IPS-18a (cell line): ENCODE measurements around the gene ATG5.

ENCODE experiments used
- H3K27ac ChIP-seq: one replicate; pipeline ENCODE4 v1.5.1; 2013; ENCODE audit warnings: low read length
- H3K27me3 ChIP-seq: one replicate; pipeline ENCODE4 v1.6.1; 2013; ENCODE audit warnings: mild to moderate bottlenecking, low read length; ENCODE audit not compliant: control insufficient read depth, insufficient read depth
- H3K36me3 ChIP-seq: one replicate; pipeline ENCODE4 v1.6.1; 2013; ENCODE audit warnings: low read depth, low read length; ENCODE audit not compliant: control insufficient read depth
- H3K4me1 ChIP-seq: one replicate; pipeline ENCODE4 v1.6.1; 2013; ENCODE audit warnings: low read depth, low read length; ENCODE audit not compliant: control insufficient read depth
- H3K4me3 ChIP-seq: one replicate; pipeline ENCODE4 v1.5.1; 2013; ENCODE audit warnings: low read length
- H3K9ac ChIP-seq: one replicate; pipeline ENCODE4 v1.6.1; 2013; ENCODE audit warnings: mild to moderate bottlenecking, low read length, moderate library complexity
- H3K9me3 ChIP-seq: one replicate; pipeline ENCODE4 v1.6.1; 2013; ENCODE audit warnings: low read depth, low read length; ENCODE audit not compliant: control insufficient read depth

ATG5 gene

DNA sequence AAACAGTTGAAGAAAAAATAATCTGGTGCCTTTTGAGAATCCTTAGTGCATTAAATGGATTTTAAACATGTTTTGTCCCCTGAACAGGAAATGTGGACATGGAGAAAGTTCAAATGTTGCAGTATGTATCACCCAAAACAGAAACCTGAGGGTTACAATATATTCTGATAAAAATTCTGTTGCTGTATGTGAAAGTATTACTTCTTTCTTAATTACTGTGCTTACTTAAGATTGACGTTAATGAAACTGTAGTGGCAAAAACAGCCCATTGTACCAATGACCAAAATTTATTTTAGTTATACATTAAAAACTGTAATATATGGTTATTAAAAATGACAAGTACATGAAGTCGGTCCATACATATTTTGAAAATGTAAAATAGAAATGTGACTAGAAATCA lies 138.8 kb downstream of the ATG5 start:
- Histone ChIP-seq H3K27me3 (no peaks in the 10 kb centered on the region), H3K9me3 (no peaks in the 10 kb centered on the region), H3K9ac (no peak overlapping the region), H3K4me3 (no peak overlapping the region), H3K4me1 (peaks cover 8% of the 10 kb centered on the region), H3K27ac (no peak overlapping the region), H3K36me3 (peaks cover 6% of the 10 kb centered on the region)

DNA sequence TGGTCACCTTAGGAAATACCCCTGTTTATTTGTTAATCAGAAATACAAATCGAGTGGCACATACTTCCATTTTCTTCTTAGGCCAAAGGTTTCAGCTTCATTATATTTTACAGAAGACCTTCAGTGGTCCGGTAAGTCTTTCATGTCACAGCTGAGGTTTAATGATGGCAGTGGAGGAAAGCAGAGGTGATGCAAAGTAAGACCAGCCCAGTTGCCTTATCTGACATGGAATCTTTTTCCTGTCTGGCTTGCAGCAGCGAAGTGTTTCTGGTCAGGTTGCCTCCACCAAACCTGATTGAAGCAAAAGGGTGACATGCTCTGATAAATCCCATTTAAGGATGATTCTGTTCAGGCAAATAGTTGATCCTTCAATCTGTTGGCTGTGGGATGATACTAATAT lies 139.4 kb downstream of the ATG5 start:
- H3K36me3 ChIP-seq, result peaks cover 6% of the 10 kb centered on the region
- no peak overlapping the region for H3K9ac ChIP-seq
- H3K27ac ChIP-seq, result no peak overlapping the region
- peaks cover 8% of the 10 kb centered on the region for H3K4me1 ChIP-seq
- H3K4me3 ChIP-seq, result no peak overlapping the region
- no peaks in the 10 kb centered on the region for H3K27me3 ChIP-seq
- H3K9me3 ChIP-seq, result no peaks in the 10 kb centered on the region

DNA sequence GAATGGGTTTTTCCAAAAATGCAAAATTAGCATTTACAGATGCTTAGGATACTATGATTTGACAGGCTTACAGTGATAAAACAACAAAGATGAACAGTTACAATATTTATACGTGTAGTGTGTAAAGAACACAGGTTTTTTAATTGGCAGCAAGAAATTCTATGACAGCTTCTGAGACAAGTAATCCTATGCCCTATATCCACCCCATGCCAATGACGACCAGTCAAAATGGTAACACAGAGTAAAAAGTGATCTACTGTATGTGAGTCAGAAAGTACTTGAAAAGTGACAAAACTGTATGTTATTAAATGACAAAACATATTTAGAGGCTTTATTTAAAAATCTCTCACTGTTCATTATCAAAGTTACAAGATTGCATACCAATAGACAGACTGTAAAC lies 139.9 kb downstream of the ATG5 start:
- H3K4me3 ChIP-seq, result no peak overlapping the region
- no peaks in the 10 kb centered on the region for H3K27me3 ChIP-seq
- no peak overlapping the region for H3K27ac ChIP-seq
- no peaks in the 10 kb centered on the region for H3K9me3 ChIP-seq
- peaks cover 6% of the 10 kb centered on the region for H3K36me3 ChIP-seq
- H3K9ac ChIP-seq, result no peak overlapping the region
- H3K4me1 ChIP-seq, result peaks cover 8% of the 10 kb centered on the region

DNA sequence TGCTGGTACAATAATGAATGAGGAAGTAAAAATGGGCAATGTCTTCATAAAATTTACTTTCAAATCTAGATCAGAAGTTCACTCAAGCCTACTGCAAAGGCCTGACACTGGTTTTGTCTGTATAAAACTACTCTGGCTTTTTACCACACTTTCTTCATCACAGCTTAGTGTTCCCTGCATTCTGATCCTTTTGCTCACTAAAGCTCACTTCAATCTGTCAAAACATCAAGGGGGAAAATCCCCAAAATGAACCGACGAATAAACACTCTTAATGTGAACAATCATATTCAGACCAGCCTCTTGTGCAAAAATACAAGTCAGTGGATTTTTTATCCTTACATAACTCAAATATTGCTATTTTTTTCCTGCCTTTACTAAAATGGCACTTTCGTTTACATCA lies 140.9 kb downstream of the ATG5 start:
- H3K4me3 ChIP-seq, result no peak overlapping the region
- H3K4me1 ChIP-seq, result peaks cover 8% of the 10 kb centered on the region
- no peak overlapping the region for H3K27ac ChIP-seq
- H3K9me3 ChIP-seq, result no peaks in the 10 kb centered on the region
- no peak overlapping the region for H3K9ac ChIP-seq
- no peaks in the 10 kb centered on the region for H3K27me3 ChIP-seq
- H3K36me3 ChIP-seq, result peaks cover 6% of the 10 kb centered on the region

DNA sequence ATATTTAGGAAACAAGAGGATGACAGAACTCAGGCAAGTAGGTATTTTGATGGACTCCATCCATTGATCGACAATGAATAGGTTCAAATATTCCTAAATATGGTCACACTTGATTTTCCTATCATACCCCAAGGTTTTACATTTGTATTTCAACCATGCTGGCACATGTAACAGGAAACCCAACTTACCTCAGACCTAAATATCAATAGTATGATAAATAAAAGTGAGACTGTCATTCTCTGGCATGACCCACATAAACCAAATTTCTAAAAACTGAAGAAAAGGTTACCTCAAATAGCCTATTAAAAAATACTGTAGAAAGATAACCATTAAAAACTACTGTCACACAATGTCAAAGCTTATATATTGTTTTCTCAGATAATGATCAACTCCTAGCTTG lies 142.1 kb downstream of the ATG5 start:
- Histone ChIP-seq H3K9me3 (no peaks in the 10 kb centered on the region), H3K27me3 (no peaks in the 10 kb centered on the region), H3K27ac (no peak overlapping the region), H3K4me3 (no peak overlapping the region), H3K4me1 (peaks cover 8% of the 10 kb centered on the region), H3K9ac (no peak overlapping the region), H3K36me3 (peaks cover 6% of the 10 kb centered on the region)

DNA sequence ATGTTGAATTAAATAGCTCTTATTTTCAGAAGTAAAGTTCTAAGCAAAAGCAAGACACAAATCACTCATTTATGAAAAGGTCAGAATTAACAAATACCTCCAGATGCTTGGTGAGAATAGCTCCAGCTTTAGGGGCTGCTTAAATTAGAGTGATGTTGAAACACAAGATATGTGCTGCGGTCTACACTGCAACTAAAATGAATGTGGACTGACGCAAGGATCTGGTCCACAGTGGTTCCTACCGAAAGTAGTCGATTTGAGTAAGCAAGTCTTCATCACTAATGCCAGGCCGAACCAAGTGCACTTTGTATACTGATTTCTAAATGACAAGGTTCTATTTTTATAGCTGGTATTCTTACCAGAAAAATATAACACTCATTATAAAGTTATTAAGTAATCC lies 143.1 kb downstream of the ATG5 start:
- Histone ChIP-seq H3K9ac (no peak overlapping the region), H3K4me1 (peaks cover 5% of the 10 kb centered on the region), H3K27me3 (no peaks in the 10 kb centered on the region), H3K4me3 (no peak overlapping the region), H3K36me3 (peaks cover 6% of the 10 kb centered on the region), H3K9me3 (no peaks in the 10 kb centered on the region), H3K27ac (no peak overlapping the region)

DNA sequence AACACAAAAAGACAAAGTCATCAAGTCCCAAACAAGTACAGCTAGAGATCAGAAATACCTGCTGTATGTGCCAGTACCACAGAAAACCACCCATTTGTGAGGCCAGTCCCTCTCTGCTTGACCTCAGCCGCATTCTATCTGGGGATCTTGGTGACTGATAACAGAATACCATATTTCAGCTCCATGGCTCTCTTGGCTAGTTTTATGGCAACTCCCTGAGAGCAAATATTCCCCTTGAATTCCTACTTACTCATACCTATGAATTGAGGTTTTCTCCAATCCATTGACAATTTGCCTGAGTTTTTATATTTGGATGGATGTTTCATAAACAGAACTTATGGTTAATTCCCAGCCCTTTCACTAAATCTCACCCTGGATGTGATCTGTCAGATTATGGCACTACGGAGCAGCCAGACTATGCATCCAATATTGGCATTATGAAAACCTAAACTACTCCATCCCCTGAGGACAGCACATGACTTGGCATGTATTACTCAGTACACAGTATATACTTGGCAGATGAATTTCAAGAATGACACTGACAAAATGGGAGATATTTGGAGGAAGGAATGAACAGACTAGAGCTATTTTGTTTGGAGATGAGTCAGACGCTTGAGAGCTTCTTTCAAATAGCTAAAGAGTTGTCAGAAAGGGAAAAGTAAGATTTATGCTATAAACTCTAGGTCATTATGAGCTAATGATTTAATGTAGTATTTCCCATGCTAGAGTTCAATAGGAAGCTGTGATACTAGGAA lies 143.7 kb downstream of the ATG5 start:
- H3K9me3 ChIP-seq, result no peaks in the 10 kb centered on the region
- no peak overlapping the region for H3K4me3 ChIP-seq
- no peaks in the 10 kb centered on the region for H3K4me1 ChIP-seq
- H3K27me3 ChIP-seq, result no peaks in the 10 kb centered on the region
- H3K9ac ChIP-seq, result no peak overlapping the region
- no peak overlapping the region for H3K27ac ChIP-seq
- peaks cover 6% of the 10 kb centered on the region for H3K36me3 ChIP-seq

DNA sequence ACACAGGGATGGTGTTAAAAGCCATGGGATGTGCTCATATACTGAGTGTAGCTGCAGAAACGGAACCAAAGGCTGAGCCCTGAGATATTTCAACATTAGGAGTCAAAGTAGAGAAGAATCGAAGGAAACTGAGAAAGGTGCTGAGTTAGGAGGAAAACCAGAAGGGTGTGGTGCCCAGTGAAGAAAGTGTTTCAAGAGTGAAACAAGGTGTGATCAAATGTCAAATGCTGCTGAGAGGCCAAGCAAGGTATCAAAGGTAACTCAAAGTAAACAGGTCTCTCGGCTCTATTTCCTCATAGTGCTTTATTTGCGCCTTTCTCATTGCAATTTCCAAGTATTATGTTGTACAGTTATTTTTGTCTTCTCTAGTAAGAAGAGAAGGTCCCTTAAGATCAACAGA lies 145.4 kb downstream of the ATG5 start:
- Histone ChIP-seq H3K4me3 (no peak overlapping the region), H3K9me3 (no peaks in the 10 kb centered on the region), H3K27ac (no peak overlapping the region), H3K27me3 (no peaks in the 10 kb centered on the region), H3K36me3 (no peaks in the 10 kb centered on the region), H3K4me1 (no peaks in the 10 kb centered on the region), H3K9ac (no peak overlapping the region)

DNA sequence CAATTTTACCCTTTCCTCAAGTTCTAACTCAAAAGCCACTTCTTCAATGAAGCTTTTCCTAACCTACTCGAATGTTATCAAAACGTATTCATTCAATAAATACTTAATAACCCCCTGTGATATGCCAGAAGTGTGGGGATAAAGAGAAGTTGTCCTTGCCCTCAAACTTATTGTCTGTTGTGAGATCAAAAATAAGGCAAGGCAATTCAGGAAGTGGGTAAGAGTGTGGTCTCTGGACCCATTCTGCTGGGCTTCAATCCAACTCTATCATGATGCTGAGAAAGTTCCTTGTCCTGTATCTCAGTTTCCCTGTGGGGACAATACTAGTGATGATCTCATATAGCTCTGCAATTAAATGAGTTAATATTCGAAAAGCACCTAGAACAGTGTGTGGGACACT lies 146.7 kb downstream of the ATG5 start:
- Histone ChIP-seq H3K4me1 (no peaks in the 10 kb centered on the region), H3K9ac (no peak overlapping the region), H3K27ac (no peak overlapping the region), H3K9me3 (no peaks in the 10 kb centered on the region), H3K36me3 (no peaks in the 10 kb centered on the region), H3K27me3 (no peaks in the 10 kb centered on the region), H3K4me3 (no peak overlapping the region)

DNA sequence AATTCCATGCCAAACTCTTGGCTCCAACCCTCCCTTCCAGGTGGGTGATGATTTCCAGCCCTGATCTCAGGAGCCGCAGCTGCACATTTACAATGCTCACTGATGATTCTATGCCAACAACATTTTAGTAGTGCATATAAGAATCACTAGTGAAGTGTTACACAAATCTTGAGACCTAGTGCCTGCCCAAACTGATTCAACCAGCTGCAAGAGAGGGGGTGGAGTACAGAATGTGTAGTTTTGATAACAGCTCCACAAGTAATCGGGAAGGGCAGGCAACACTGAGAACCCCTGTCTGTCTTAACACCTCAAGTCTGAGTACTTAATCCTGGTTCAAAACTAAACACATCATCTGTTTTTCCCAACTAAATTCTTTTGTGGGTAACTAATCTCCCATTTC lies 147.8 kb downstream of the ATG5 start:
- Histone ChIP-seq H3K9ac (no peak overlapping the region), H3K9me3 (no peaks in the 10 kb centered on the region), H3K27ac (no peak overlapping the region), H3K4me3 (no peak overlapping the region), H3K27me3 (no peaks in the 10 kb centered on the region), H3K4me1 (no peaks in the 10 kb centered on the region), H3K36me3 (no peaks in the 10 kb centered on the region)

DNA sequence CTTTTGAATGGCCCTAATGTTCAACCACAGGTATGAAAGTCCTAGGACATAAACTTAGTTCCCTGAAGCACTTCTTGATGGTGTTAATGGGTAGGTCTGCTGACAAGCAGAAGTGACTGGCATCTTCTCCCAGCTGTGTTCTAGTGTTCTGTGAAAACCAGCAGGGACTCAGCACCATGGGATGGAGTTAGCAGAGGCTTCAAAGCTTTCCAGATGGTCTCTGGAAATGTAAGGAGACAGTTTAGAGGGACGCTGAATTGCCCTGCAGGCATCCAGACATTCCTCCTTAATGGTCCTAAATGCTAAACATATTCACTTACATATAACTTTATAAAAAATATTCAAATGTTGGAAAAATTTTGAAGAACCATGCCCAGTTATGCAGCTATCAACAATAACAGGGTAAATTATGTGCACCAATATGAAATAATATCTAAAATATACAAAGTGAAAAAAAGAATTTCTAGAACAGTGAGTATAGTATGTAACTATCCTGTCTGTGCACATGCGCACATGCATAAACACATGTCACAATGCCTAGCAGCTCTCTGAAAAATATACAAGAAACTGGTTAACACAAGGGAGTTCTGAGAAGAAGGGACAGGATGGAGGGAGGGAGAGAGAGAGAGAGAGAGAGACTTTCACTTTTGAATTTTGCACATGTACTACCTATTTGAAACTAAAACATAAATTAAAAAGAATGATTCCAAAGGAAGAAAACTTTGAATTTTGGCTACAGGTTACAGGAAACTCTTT lies 152.3 kb downstream of the ATG5 start:
- Histone ChIP-seq H3K27ac (no peak overlapping the region), H3K36me3 (no peaks in the 10 kb centered on the region), H3K9me3 (no peaks in the 10 kb centered on the region), H3K27me3 (no peaks in the 10 kb centered on the region), H3K4me1 (peaks cover 4% of the 10 kb centered on the region), H3K9ac (no peak overlapping the region), H3K4me3 (no peak overlapping the region)
